Measurements from ENCODE around the gene ZBTB17.

ZBTB17 gene

GRCh38 chr1:15947382-15948090 is 28.4 kb downstream of the ZBTB17 start:
- DNase-seq (ENCODE audit: low spot score) = no peak

DNA sequence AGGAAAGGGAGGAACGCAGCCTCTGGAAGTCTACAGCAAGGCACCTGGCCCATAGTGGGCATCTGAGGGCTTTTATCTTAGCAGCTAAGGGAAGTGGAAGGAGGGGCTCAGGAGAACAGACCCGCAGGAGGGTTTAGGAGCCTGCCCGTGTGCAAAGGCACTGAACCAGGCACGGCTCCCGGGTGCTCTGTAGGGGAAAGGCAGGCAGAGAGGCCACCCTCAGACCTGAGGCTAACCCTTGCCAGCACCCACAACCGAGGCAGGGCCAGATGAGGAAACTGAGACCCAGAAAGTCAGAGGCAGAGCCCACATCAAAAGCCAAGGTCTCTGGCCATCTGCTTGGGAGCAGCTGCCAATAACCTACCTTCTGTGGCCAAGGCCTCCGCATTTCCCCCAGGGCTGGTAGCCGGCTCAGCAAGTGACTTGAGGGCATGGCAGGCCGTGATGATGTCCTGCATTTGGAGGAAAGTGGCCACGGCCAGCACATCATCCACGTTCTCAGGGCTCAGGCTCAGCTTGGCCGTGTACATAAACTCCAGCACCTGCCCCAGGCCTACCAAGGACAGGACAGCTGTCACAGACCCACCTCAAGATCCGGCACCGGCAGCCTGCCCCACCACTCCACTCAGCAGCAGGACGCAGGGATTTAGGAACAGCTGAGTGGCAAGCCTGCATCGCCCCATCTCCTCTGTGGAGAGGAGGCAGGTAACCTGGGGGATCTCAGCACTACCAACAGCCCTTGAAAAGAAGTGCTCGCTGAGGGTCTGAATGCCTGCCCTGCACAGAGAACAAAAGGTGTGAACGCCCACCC is 29.1 kb downstream of the ZBTB17 start:
- no peak for DNase-seq (ENCODE audit: low spot score)

DNA sequence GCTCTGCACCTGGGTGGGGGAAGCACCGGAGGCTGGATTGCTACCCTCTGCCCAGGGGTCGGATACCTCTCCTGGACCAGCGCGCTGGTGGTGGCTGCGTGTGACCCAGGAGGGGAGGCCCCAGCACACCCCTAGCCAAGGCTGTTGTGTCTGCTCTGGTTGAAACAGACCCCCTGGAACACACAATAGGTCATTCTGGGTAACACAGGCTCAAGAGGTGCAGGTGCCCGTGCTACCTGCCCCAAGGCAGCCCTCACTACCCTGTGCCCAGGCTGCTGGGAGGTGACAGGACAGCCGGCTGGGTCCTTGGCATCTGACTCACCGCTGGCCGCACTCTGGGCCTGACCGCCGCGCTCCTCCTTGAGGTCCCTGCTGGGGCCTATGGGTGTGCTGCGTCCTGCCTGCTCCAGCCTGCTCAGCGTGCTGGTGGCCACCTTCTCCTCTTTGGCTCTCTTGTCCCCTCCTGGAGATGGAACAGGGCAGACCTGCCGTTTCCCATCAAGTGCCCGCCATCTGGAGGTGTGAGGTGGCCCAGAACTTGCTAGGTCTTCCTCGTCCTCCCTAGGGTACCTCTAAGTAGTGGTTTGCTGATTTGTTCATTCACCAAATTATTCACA is 30.0 kb downstream of the ZBTB17 start:
- no peak for DNase-seq (ENCODE audit: low spot score)

DNA sequence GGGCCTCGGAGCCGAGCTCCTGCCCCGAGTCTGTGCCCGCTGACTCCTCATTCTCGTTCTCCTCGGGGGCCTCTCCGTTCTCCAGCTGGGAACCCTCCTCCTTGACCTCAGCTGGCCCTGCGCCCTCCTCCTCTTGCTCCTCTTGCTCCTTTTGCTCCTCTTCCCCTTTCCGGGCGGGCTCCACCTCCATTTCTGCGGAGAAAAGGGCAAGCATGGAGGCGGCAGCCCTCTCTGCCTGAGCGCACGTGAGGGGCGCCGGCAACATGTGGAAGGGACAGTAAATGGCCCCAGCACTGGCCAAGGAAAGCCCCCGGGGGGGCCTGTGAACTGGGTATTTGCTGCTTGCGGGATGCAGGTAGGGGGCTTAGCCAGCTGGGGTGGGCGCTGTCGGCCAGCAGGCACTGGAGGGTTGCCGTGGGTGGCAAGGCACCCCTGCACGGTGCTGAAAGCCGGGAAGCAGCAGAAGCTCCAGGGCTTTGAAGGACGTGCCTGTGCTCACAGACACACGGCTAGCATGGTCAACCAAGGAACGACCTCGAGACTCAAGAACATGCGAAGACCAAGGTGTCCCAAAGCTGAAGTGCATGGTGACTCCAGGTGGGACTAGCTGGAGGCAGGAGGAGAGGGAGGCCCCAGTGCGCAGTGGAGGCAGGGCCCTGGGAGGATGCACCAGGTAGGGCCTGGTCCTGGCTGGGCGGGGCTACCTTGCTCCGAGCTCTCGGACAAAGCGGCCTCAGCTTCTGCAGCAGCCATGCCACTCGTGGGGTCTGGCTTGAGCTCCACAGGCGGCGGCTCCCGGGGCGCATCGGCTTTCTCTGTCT is 30.7 kb downstream of the ZBTB17 start:
- DNase-seq (ENCODE audit: low spot score) = no peak

DNA sequence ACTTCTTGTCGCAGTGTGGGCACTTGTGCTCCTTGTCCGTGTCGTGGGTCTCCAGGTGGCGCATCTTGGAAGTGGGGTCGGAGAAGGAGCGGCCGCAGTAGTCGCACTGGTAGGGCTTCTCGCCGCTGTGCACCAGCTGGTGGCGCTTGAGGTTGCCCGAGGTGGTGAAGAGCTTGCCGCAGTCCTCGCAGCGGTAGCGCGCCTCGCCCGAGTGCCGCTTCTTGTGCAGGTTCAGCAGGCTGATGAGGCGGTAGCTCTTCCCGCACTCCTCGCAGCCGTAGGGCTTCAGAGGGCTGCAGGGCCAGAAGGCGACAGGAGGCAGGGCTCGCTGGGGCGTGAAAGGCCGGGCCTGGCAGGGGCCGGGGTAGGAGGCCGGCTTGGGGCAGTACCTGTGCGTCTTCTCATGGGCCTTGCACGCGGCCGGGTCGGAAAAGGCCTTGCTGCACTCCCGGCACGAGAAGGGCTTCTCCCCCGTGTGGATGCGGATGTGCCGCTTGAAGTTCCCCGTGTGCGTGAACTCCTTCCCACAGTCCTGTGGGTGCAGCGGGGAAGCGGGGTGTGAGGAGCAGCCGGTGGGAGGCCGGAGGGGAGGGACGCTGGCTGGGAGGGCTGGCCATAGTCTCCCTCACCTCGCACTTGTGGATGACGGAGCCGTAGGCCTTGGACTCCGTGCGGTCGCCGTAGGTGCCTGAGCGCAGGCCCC is 31.4 kb downstream of the ZBTB17 start:
- DNase-seq (ENCODE audit: low spot score) = no peak

GRCh38 chr1:15943992-15944307 is 32.0 kb downstream of the ZBTB17 start:
- no peak for DNase-seq (ENCODE audit: low spot score)

DNA sequence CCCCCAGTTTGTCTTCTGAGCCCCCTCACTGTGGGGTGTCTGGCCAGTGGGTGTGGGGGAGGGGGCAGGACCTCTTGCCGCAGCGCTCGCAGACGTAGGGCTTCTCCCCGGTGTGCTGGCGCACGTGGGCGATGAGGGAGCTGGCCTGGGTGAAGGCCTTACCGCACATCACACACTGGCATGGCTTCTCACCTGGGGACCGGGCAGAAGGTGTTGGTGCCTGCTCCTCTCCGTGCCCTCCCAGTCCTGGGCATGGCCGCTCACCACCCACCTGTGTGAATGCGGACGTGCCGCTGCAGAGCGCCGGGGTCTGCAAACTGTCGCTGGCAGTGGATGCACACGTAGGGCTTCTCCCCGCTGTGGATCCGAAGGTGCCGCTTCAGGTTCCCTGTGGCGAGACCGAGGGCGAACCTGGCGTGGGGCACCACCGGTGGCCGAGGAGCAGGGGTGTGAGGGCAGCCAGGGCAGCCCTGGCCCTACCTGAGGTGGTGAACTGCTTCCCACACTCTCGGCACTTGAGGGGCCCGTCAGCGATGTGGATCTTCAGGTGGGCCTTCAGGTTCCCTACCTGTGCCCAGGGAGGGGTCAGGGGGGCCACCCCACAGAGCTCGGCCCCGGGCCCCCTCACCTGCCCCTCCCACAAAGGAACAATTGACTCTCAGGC is 32.4 kb downstream of the ZBTB17 start:
- DNase-seq (ENCODE audit: low spot score) = no peak

DNA sequence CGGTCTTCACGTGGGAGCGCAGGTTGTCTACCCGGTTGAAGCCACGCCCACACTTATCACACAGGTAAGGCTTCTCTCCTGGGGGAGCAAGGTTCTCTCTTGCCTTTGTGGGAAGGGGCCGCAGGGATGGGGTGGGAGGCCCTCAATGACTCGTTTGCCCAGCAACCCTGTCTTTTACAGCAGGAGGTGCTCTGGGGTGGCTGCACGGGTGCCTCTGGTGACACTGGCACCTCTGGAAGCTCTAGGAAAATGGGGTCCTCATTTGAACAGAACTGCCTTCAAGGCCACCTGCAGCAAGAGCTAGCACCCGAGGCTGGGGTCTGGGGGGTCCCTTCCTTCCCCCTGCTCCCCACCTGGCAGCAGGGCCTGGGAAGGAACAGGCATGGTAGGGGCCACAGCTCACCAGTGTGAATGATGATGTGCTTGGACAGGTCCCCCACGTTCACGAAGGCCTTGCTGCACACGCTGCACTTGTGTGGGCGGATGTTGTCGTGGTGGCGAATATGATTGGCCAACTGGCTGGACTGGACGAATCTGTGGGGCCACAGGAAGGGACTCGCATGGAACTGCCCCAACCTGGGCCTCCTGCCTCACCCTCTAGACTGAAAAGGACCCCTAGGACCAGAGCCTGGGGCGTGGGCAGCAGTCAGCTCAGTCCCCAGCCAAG is 33.1 kb downstream of the ZBTB17 start:
- no peak for DNase-seq (ENCODE audit: low spot score)

DNA sequence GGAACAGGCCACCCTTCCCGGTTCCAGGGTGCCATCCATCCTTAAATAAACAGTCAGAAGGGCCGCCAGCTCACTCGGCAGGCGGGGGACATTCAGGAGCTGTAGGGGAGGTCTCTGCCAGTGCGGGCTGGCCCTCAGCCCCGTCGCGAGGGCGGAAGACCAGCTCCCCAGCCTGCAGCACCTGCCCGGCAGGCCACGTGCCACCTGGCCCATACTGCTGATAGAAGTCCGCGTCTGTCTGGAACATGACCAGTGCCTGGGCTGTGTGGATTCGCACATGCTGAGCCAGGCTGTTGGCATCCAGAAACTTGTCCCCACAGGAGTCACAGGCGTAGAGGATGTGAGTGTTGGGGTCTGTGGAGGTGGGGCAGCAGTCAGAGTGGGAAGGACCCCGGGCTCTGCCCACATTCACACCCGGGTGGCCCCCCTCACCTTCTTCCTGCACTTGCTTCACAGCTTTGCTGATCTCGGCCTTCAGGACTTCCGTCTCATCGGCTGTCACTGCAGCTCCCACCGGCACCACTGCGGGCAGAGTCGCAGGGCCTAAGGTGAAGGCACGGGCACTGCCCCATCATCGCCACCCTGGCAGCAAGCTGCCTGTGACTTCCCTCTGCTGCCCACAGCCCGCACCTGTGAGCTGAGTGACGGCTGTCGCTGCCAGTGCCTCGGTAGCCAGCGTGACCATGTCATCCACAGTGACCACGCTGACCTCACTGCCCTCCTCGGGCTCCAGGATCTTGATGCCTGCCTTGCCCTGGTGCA is 33.8 kb downstream of the ZBTB17 start:
- DNase-seq (ENCODE audit: low spot score) = no peak

GRCh38 chr1:15941044-15941840 is 34.7 kb downstream of the ZBTB17 start:
- no peak for DNase-seq (ENCODE audit: low spot score)

GRCh38 chr1:15940110-15941043 is 35.5 kb downstream of the ZBTB17 start:
- DNase-seq (ENCODE audit: low spot score) = no peak

DNA sequence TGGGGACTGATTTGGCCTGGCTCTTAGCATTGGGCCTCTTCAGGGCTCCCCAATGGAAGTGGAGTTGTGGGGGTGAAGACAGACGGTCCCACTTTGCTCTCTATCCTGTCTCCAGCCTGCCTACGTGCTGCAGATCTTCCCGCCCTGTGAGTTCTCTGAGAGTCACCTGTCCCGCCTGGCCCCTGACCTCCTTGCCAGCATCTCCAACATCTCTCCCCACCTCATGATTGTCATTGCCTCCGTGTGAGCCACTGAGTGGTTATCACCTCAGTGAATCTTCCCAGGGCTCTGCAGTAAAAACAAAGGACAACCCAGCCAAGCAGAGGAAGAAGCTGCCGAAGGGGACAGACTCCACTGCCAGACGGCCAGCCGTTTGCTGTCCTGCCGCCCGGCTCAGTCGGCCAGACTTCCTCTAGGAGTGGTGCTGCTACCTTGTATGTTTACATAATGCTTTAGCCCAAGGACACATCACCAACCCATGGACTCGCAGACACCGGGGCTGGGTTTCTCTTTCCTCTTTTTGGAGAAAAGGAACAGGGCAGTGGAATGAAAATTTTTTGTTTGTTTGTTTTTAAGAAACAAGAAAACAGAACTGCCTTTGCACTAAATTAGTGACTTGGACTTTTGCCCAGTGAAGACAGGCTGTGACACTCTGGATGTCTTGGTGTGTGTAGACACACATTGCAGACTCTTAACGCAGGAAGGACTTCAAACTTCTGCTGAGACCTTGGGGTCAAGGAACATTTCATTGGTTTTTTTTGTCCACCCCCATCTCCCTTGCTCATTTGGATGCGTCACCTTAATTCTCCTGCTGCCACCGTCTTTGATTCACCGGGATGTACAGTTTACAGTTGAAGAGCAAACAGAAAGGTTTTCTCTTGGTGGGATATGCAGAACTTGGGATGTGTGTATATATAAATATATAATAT is 36.5 kb downstream of the ZBTB17 start:
- no peak for DNase-seq (ENCODE audit: low spot score)

DNA sequence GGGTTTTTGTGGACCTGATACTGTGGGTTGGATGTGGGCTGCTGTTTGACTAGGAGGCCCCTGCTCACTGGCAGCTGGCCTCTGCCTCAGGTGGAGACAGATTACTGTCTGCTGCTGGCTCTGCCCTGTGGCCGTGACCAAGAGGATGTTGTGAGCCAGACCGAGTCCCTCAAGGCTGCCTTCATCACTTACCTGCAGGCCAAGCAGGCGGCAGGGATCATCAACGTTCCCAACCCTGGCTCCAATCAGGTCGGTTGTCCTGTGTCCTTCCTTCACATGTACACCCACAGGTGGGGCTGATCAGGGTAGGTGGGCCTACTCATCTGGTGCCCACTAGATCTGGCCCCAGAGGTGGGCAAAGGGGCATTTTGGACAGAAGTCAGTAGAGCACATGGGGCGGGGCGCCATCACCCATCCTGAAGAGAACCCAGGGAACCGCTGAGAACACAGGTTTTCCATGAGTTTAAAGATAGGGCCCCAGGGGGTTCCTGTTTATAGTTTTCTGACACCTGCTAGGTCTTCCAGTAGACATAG is 37.2 kb downstream of the ZBTB17 start:
- no peak for DNase-seq (ENCODE audit: low spot score)

DNA sequence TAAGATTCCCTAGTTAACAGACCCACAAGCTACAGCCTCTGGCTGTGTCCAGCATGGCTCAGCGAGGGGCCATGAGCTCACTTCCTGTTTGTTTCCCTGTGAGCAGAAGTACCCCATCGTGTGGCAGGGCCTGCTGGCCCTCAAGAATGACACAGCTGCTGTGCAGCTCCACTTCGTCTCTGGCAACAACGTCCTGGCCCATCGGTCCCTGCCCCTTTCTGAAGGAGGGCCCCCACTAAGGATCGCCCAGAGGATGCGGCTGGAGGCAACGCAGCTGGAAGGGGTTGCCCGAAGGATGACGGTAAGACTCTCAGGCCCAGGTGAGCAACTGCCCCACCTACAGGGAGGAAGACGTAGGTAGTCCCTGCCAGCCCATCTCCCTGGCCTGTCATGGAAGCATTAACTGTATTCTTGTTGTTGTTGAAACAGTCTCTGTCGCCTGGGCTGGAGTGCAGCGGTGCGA is 38.2 kb downstream of the ZBTB17 start:
- DNase-seq (ENCODE audit: low spot score) = no peak

DNA sequence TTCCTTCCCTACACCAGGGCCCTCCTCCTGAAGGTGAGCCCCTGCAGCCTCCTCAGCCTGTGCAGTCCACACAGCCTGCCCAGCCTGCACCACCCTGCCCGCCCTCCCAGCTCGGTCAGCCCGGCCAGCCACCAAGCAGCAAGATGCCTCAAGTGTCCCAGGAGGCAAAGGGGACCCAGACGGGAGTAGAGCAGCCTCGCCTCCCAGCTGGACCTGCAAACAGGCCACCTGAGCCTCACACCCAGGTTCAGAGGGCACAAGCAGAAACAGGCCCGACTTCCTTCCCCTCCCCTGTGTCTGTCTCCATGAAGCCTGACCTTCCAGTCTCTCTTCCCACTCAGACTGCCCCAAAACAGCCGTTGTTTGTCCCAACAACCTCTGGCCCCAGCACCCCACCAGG is 38.8 kb downstream of the ZBTB17 start:
- no peak for DNase-seq (ENCODE audit: low spot score)

GRCh38 chr1:15936025-15936424 is 39.9 kb downstream of the ZBTB17 start:
- no peak for DNase-seq (ENCODE audit: low spot score)
